ENCODE data around the gene RPS6KA5.

Gene RPS6KA5

DNA sequence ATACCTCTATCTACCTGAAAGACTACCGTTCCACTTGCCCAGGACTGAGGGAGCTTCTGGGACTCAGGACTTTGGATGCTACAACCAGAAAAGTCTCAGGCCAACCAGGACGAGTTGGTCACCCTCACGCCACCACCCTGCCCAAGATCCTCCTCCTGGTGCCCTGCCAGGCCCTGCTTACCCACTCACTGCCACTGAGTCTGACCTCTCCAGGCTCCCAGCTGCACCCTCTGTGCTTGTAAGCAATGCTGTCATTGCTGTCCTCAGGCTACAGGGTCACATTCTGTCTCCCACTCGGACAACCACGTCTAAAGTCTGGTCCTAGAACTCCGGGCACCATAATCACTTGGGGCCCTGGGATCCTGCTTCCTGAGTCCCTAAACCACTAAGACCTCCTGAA, 253.4 kb downstream of the RPS6KA5 start:
- Mint-ChIP-seq H3K4me3 (no peak overlapping the region), H3K4me1 (ENCODE audit: low read depth) (peaks cover 64% of the 10 kb centered on the region), H3K27me3 (peaks cover 8% of the 10 kb centered on the region), H3K36me3 (ENCODE audit: low read depth) (no peaks in the 10 kb centered on the region), H3K27ac (peak overlapping the region; percentile 16), H3K9me3 (no peaks in the 10 kb centered on the region)
- intact Hi-C loops (cut with micrococcal nuclease): no loop called here

DNA sequence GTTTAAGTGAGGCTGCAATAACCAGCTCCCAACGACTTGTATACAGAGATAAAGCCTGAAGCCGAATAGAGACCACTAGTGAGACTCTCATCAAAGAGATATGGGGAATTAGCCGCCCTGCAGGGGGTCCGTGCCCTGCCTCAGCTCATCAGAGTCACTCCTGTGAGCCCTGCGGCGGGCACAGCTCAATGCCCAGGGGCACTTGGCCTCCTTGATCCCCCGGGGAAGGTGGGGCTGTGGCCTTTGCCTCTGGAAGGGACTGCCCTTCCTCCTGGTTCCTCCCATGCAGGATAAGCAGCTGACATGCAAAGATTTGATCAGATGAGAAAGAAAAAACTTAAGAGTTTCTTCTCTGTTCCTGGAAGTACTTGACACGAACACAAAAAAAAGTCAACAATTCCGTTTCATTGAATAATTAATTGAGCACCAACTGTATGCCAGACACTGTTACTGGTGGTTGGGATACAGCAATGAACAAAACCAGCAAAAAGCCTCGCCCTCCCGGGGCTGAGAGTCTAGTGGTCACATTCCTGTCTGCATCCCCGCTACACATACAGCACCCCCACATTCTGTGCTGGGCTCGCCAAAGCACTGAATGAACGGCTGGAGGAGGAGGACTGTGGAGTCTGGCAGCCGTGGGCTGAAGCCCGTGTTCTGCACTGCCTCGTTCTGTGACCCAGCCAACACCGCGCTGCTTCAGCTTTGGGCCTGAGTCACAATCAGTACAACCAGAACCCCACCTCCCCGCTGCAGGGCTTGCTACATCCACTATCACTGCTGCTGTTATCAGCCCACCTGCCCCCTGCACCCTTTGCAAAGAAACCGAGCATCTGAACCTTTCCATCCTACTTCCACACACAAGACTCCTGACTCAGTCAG, 254.5 kb downstream of the RPS6KA5 start:
- Mint-ChIP-seq H3K27me3 (peaks cover 12% of the 10 kb centered on the region), H3K27ac (no peak overlapping the region), H3K4me1 (ENCODE audit: low read depth) (peaks cover 74% of the 10 kb centered on the region), H3K36me3 (ENCODE audit: low read depth) (peaks cover 7% of the 10 kb centered on the region), H3K4me3 (no peak overlapping the region), H3K9me3 (no peaks in the 10 kb centered on the region)
- intact Hi-C loops (cut with micrococcal nuclease): no loop called here

DNA sequence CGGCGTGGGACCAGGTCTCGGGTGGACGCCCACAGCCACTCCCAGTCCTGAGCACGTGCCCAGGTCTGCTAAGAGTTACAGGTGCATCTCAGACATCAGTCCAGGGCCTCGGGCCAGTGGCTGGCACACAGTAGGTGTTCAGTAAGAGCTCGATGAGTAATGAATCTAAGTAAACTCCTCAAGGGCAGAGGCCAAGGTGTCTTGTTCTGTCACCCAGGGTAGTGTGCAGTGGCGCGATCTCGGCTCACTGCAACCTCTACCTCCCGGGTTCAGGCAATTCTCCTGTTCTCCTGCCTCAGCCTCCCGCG, 255.4 kb downstream of the RPS6KA5 start:
- peak overlapping the region; percentile 70 for H3K27ac Mint-ChIP-seq
- H3K4me3 Mint-ChIP-seq: no peak overlapping the region
- peaks cover 82% of the 10 kb centered on the region for H3K4me1 Mint-ChIP-seq (ENCODE audit: low read depth)
- H3K27me3 Mint-ChIP-seq: peaks cover 12% of the 10 kb centered on the region
- intact Hi-C loops (cut with micrococcal nuclease): no loop called here
- H3K36me3 Mint-ChIP-seq (ENCODE audit: low read depth): peaks cover 7% of the 10 kb centered on the region
- no peaks in the 10 kb centered on the region for H3K9me3 Mint-ChIP-seq

GRCh38 chr14:90804292-90805083, 256.0 kb downstream of the RPS6KA5 start:
- no peaks in the 10 kb centered on the region for H3K9me3 Mint-ChIP-seq
- H3K4me3 Mint-ChIP-seq: no peak overlapping the region
- H3K27ac Mint-ChIP-seq: peak overlapping the region; percentile 70
- peaks cover 85% of the 10 kb centered on the region for H3K4me1 Mint-ChIP-seq (ENCODE audit: low read depth)
- H3K27me3 Mint-ChIP-seq: peaks cover 12% of the 10 kb centered on the region
- H3K36me3 Mint-ChIP-seq (ENCODE audit: low read depth): peaks cover 7% of the 10 kb centered on the region
- intact Hi-C loops (cut with micrococcal nuclease): no loop called here

GRCh38 chr14:90803249-90803648, 257.2 kb downstream of the RPS6KA5 start:
- no peaks in the 10 kb centered on the region for H3K9me3 Mint-ChIP-seq
- H3K4me3 Mint-ChIP-seq: no peak overlapping the region
- H3K4me1 Mint-ChIP-seq (ENCODE audit: low read depth): peaks cover 81% of the 10 kb centered on the region
- peaks cover 7% of the 10 kb centered on the region for H3K36me3 Mint-ChIP-seq (ENCODE audit: low read depth)
- peaks cover 12% of the 10 kb centered on the region for H3K27me3 Mint-ChIP-seq
- intact Hi-C loops (cut with micrococcal nuclease): no loop called here
- peak overlapping the region; percentile 70 for H3K27ac Mint-ChIP-seq

GRCh38 chr14:90799420-90799819, 261.0 kb downstream of the RPS6KA5 start:
- intact Hi-C loops (cut with micrococcal nuclease): no loop called here
- H3K27me3 Mint-ChIP-seq: peaks cover 11% of the 10 kb centered on the region
- no peak overlapping the region for H3K4me3 Mint-ChIP-seq
- H3K9me3 Mint-ChIP-seq: no peaks in the 10 kb centered on the region
- peaks cover 84% of the 10 kb centered on the region for H3K4me1 Mint-ChIP-seq (ENCODE audit: low read depth)
- H3K27ac Mint-ChIP-seq: peak overlapping the region; percentile 35
- H3K36me3 Mint-ChIP-seq (ENCODE audit: low read depth): peaks cover 7% of the 10 kb centered on the region

GRCh38 chr14:90797919-90798318, 262.5 kb downstream of the RPS6KA5 start:
- Mint-ChIP-seq H3K27ac (peak overlapping the region; percentile 95), H3K27me3 (peaks cover 8% of the 10 kb centered on the region)
- intact Hi-C loops (cut with micrococcal nuclease): no loop called here

More at GRCh38 chr14:90797919-90798318, 262.5 kb downstream of the RPS6KA5 start:
- no peak overlapping the region for H3K4me3 Mint-ChIP-seq
- no peaks in the 10 kb centered on the region for H3K9me3 Mint-ChIP-seq
- H3K36me3 Mint-ChIP-seq (ENCODE audit: low read depth): peaks cover 7% of the 10 kb centered on the region
- H3K4me1 Mint-ChIP-seq (ENCODE audit: low read depth): peaks cover 71% of the 10 kb centered on the region

Data from dendritic cell treated with granulocyte-macrophage colony-stimulating factor and Interleukin-4, amounts not matched to agents 40 ng/mL and 50 ng/mL, for 4 days (primary cell).